GM19043 (cell line): Measurements from ENCODE around the gene AOPEP.
A peak's percentile ranks its signal among the peaks of the same experiment; 100 is the strongest.

Source experiments
- ATAC-seq: cut with Tn5 transposase; IDR thresholded peaks from one replicate; pipeline ENCODE4 v1.9.1; 2021; ENCODE audit warnings: low read depth; ENCODE audit not compliant: unreplicated experiment

AOPEP gene

DNA sequence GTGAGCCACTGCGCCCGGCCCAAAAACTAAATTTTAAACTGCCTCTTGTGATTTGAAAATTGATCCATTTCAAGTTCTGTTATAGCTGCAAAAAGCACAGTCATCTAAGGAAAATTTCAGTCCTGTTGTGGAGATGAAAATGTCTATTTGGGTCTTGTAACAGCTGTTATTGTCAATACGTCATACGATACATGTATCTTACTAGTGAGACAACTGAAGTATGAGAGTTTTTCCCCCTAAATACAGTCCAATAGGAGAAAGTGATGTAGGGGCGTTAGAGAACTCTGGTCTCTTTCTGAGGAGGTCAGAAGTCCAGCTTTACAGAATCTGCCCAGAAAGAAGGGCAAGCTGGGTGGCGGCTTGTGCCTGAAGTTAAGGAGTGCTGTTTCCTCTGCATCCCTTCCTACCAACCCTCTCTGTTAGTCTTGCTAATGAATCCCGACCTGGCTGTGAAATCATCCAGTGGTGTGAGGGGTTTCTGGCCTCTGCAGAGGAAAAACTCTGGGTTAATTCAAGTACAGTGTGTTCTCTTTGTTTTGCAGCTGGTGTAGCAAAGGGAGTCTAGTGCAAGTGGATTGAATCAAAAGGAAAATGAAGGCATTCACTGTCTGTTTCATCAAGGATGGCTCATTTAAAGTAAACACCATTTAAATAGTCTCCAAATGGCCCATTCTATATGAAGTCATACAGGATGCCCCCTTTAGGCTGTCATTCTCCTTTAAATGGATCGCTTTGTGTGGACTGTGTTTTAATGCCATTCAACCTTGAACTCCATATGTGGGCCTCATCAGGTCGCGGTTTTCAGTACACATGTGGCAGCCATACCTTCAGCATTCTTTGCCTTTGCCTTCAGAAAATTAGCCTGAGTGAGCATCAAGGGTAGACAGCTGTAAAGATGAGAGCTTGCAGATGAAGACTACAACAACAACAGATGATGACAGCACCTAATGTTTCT, 59.0 kb downstream of the AOPEP start:
- ATAC-seq: no peak

DNA sequence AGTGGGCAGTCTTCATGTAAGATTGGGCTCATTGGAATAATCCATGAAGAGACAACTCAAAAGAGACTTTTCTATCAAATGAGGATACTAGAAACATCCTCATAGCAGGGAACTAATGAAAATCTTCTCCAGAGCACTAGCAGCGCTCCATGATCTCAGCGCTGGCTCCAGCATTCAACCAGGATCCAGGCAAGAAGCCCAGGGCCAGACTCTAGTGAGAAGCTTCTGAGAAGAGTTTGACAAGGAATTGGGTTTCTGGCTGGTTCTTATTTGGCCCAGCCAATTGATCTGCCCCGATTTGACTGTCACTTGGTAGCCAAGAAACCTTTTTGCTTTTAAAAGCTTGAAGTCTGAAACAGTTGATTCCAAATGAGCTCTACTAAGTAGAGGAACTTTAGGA, 60.1 kb downstream of the AOPEP start:
- ATAC-seq: no peak

DNA sequence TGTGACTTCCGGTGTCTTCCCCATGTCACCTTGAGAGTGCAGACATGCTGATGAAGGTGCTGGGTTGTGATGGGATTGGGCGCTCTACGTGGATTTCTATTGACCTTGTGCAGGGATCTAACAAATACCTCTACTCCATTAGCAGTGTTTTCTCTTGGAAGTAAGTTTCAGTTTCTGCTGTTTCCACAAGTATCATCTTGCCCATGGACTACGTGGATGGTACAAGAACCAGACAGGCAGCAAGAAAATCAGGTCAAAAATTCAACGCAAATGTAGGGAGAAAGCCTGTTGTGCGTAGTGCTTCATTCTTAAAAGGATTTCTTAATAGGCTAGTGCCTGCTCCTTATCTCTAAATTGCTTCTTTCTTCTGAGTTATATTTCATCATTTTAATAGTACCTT, 60.8 kb downstream of the AOPEP start:
- no peak for ATAC-seq

DNA sequence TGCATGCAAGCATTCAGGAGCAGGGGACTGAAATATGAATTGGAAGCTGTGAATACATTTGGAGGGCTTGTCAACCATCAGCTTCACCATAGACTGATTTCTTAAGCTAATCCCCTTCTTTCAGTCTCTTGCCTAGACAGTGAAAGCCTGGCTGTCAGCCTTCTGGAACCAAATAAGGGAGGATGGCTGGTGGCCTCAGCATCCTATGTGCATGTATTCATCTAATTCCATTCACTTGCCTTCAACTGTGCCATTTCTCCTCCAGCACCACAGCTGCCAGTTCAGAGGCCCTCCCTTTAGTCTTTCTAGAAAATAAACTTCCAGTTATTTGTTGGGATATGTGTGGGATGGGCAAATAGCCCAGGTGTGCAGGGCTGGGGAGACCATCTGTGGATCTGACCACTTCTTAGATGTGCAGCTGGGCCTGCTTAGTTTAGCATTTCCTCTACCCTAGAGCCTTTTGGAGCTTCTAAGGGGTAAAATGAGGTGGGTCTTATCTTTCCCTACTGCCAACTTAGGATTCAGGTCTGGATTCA, 62.1 kb downstream of the AOPEP start:
- no peak for ATAC-seq

GRCh38 chr9:94791435-94791834, 64.9 kb downstream of the AOPEP start:
- no peak for ATAC-seq

DNA sequence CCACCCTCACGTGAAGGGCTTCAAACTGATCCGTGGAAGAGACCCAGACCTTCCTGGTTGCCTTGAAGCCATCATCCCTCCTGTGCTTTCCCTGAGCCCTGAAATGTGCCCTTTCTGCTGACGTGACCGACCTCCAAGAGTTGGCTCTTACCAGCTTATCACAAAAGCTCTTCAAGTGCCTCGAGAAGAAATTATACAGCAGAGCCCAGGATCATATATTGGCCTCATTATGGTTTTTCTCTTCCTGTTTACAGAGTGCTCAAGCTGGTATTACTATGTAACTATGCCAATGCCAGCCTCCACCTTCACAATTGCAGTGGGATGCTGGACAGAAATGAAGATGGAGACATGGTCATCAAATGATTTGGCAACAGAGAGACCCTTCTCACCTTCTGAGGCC, 66.0 kb downstream of the AOPEP start:
- no peak for ATAC-seq

DNA sequence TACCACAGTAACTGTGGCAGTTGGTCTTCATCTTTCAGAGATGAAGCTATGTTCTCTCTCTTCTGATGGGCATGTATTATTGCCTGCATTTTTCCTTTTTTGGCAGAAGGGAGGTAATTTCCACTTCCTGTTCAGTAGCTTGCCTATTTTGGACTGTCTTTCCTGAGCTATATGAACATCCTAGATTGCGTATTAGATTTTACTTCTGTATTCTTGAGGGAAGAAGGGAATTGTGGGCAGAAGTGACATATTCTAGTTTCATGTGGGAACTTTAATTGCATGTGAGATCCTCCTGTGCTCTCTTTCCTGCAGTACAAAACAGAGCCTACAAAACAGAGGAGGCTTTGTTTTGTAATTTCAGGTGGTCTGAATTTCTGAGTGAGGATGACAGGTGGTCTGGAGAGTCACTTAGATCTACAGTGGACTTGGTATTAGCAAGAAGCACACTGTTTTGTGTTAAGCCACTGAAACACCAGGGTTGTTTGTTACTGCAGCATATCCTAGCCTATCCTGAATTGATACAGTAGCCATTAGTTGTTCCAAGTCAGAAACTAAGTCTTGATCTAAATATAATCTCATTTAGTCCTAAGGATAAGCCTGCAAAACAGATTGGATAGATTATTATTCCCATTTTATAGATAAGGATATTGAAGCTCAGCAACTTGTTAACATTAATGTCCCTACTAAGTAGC, 68.1 kb downstream of the AOPEP start:
- no peak for ATAC-seq

DNA sequence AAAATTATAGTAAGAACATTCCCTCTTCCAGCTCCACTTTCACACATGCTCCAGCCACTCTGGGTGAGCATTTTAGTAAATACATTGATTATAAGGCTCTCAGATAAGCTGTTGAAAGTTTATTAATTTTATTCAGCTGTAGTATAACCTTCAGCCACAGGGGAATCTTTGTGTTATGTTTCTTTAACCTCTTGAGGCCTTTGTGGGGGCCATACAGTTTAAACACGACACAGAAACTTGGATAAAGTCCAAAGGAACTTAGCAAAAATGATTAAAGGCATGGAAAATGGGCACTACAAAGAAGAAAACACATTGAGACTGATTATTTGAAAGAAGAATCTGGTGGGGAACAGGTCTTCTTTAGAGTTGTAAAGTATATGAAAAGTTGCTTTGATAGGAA, 70.2 kb downstream of the AOPEP start:
- no peak for ATAC-seq

DNA sequence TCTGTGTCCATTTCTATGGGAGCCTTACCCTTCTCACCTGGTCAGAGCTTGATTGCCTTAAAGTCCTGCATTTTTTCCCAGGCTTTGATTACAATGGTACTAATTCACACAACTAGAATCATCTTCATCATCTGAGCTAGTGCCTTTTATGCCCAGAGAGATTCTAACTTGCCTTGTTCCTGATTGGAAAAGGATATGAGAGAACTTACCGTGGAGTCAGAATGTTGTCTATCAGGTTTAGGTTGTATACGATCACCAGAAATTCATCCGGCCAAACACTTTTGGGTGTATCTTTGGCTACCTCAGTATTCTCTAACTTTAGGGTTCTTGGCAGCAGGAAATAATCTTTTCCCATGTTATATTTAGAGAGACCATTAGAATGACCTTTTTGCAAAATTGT, 71.7 kb downstream of the AOPEP start:
- no peak for ATAC-seq

GRCh38 chr9:94798708-94799107, 72.2 kb downstream of the AOPEP start:
- no peak for ATAC-seq

DNA sequence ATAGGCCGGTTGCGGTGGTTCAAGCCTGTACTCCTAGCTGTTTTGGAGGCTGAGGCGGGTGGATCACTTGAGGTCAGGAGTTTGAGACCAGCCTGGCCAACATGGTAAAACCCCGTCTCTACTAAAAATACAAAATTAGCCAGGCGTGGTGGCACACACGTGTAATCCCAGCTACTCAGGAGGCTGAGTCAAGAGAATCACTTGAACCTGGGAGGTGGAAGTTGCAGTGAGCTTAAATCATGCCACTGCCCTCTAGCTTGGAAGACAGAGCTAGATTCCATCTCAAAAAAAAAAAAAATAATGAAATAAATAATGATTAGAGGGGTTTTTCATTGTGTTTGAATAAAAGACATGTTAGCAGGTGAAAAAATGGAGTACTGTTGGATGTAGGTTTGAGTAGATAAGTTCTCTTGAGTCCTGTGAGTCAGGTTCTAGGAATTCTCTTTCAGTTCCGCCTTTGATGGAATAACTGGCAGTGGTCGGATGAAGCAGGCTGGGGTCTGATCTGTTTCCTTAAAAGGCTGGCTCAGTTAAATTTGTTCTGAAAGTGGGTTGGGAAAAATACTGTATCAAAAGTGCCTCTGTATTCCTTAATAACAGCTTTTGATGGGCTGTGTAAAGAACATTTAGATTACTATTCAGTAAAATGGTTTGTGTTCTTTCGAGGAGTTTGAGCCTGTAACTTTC, 73.2 kb downstream of the AOPEP start:
- ATAC-seq: no peak

DNA sequence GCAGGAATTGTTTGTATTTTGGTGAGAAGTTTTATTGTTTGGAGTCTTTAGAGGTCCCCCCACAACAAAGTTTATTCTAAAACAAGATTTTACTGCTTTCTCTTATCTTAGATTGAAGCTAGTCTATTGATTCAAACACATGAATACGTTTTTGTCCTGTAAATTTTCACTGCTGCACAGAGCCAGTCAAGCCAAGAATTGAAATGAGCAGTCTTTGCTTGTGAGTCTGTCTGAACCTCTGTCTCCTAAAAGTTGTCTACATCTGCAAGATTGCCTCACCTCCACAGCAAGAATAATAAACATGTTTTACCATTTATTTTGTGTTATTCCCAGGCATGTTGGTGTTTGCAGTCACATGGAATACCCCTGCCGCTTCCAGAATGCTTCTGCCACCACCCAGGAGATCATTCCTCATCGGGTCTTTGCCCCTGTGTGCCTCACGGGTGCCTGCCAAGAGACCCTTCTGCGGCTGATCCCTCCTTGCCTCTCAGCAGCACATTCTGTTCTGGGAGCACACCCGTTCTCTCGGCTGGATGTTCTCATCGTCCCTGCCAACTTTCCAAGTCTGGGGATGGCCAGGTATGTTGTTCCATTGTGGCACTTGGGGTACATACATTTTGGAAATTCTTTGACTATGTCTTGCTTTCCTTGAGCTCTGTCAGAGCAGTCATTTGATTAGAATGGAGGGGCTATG, 74.1 kb downstream of the AOPEP start:
- ATAC-seq: no peak

- ATAC-seq: no peak
These were observed 74.7 kb downstream of the AOPEP start for GRCh38 chr9:94801234-94801633.

DNA sequence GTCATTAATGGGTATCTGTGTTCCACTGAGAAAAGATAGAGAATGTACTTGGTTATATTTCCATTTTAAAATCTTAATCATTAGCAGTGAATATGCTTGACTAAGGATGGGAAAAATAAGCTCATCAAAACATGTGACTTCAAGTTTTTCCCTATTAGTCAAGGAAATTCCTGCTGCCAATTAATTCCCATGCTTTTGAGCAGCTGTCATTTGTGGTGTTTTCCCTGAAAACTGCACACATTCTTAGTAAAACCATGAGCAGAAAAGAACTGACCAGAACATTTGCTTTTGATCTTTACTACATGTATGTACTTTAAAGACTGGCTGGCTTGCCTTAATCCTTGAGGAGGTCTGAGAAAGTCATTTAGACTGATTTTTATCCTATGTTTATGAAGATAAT, 75.2 kb downstream of the AOPEP start:
- ATAC-seq: no peak

- no peak for ATAC-seq
These were observed 75.8 kb downstream of the AOPEP start for GRCh38 chr9:94802251-94802650.

GRCh38 chr9:94802793-94803192, 76.3 kb downstream of the AOPEP start:
- peak; percentile 57 for ATAC-seq

DNA sequence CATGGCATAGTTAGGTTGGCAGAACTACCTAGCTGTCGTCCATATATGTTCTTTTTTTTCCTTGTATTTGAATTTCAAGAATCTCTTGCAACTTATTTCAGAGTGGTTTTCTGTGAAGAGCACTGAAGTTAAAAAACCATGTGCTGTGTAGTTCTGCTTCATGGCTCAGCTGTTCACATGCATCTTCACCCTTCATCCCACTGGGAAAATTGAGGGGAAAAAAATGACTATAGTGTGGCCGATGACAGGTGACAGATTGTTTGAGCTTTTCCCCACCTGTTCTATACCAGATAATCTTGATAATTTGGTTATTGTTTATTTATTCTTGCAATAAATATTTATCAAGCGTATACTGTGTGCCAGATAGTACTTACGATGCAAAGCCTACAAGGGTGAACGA, 77.8 kb downstream of the AOPEP start:
- ATAC-seq: no peak

GRCh38 chr9:94805051-94805489, 78.6 kb downstream of the AOPEP start:
- no peak for ATAC-seq

DNA sequence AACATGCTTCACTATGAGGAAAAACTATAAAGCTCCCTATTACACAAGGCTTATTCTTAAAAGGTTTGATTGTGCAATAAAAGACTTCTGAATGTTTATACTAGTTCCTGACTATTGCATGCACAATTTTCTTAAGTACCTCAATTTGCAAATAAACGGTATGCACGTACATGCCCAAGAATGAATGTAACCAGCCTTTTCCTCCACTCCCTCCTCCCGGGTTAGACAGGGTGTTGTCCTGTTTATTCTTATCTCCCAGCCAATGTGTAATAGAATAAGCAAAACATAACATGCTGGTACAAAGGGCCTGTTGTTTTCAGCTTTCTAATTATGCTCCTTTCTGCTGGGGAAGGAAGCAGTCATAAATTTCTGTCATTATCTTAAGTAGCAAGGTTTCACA, 79.1 kb downstream of the AOPEP start:
- ATAC-seq: no peak

DNA sequence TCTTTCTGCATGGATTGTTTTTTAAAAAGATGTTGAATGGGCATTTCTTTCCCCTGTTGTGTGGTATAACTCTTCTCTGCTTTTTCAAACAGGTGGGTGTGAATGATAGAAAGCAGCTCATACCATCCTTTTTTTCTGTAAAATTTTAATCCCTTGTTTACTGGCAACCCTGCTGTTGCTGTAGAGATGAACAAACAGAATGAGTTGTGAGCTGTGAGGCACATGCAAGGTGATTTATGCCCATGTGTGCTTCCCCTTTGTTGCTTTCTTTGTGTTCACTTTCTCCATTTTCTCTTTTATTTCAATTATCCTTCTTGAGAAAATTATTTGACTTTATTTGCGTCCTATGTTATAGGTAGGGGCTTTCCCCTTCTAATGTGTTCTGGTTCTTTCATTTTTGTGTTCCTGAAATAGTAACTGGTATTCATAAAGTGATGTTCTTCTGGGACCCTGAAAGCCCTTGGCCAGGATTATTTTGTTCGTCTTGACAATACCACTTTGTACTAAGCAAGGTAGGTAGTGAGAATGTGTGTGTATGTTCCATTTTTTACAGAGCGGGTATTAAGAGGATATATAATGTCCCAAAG, 79.9 kb downstream of the AOPEP start:
- ATAC-seq: no peak
